H9 (cell line): ENCODE data around the gene ARMC5. TPM values are rescaled to one million over a fixed set of nuclear protein-coding genes. Genes with fewer than 3 reads are reported as not detected.
A peak's percentile ranks its signal among the peaks of the same experiment; 100 is the strongest.

Experiments used
- DNase-seq: peaks from one replicate; pipeline ENCODE4 v3.0.0-alpha.2; 2017
- H2AFZ ChIP-seq: one replicate; pipeline ENCODE4 v1.6.1; 2013; ENCODE audit warnings: mild to moderate bottlenecking, low read length, control low read depth, moderate library complexity
- H2AK5ac ChIP-seq: 2 replicates; pipeline ENCODE4 v1.6.1; 2013; ENCODE audit warnings: low read length, control low read depth, mixed read lengths; ENCODE audit not compliant: insufficient read length
- H2BK120ac ChIP-seq: one replicate; pipeline ENCODE4 v1.6.1; 2013; ENCODE audit warnings: low read depth, mild to moderate bottlenecking, low read length, control low read depth, inconsistent platforms; ENCODE audit not compliant: poor library complexity, severe bottlenecking
- H2BK12ac ChIP-seq: 2 replicates; pipeline ENCODE4 v1.6.1; 2013; ENCODE audit warnings: low read length, control low read depth, mixed read lengths, low read depth; ENCODE audit not compliant: insufficient read length
- H2BK15ac ChIP-seq: 2 replicates; pipeline ENCODE4 v1.6.1; 2013; ENCODE audit warnings: low read depth, low read length, control low read depth
- H2BK20ac ChIP-seq: one replicate; pipeline ENCODE4 v1.6.1; 2013; ENCODE audit warnings: low read depth, mild to moderate bottlenecking, low read length, control low read depth, inconsistent platforms; ENCODE audit not compliant: poor library complexity, severe bottlenecking
- H2BK5ac ChIP-seq: 2 replicates; pipeline ENCODE4 v1.6.1; 2013; ENCODE audit warnings: low read length, control low read depth, mixed read lengths; ENCODE audit not compliant: insufficient read length
- H3K14ac ChIP-seq: 2 replicates; pipeline ENCODE4 v1.6.1; 2013; ENCODE audit warnings: low read length, control low read depth; ENCODE audit not compliant: insufficient read depth
- H3K18ac ChIP-seq: 2 replicates; pipeline ENCODE4 v1.6.1; 2013; ENCODE audit warnings: low read depth, mild to moderate bottlenecking, mixed read lengths, low read length, control low read depth; ENCODE audit not compliant: insufficient read length
- H3K23ac ChIP-seq: 2 replicates; pipeline ENCODE4 v1.6.1; 2013; ENCODE audit warnings: low read length, control low read depth, mixed read lengths, low read depth; ENCODE audit not compliant: insufficient read length
- H3K23me2 ChIP-seq: 2 replicates; pipeline ENCODE4 v1.6.1; 2013; ENCODE audit warnings: low read depth, mild to moderate bottlenecking, mixed read lengths, low read length, control low read depth; ENCODE audit not compliant: insufficient read length, poor library complexity, severe bottlenecking
- H3K27ac ChIP-seq: 2 replicates; pipeline ENCODE4 v1.5.1; 2013; ENCODE audit warnings: low read length, control low read depth, mixed read lengths, low read depth; ENCODE audit not compliant: insufficient read length
- H3K27me3 ChIP-seq: 2 replicates; pipeline ENCODE4 v1.6.1; 2013; ENCODE audit warnings: low read length, control low read depth, inconsistent platforms; ENCODE audit not compliant: insufficient read depth
- H3K4ac ChIP-seq: 2 replicates; pipeline ENCODE4 v1.6.1; 2013; ENCODE audit warnings: low read depth, mild to moderate bottlenecking, control low read depth, inconsistent platforms, low read length, moderate library complexity
- H3K4me1 ChIP-seq: 2 replicates; pipeline ENCODE4 v1.6.1; 2013; ENCODE audit warnings: low read length, control low read depth, inconsistent platforms; ENCODE audit not compliant: insufficient read depth
- H3K4me2 ChIP-seq: 2 replicates; pipeline ENCODE4 v1.6.1; 2013; ENCODE audit warnings: low read length, control low read depth, mixed read lengths; ENCODE audit not compliant: insufficient read length, insufficient read depth
- H3K56ac ChIP-seq: 2 replicates; pipeline ENCODE4 v1.6.1; 2013; ENCODE audit warnings: low read depth, mild to moderate bottlenecking, mixed read lengths, low read length, control low read depth; ENCODE audit not compliant: insufficient read length
- H3K79me1 ChIP-seq: 2 replicates; pipeline ENCODE4 v1.6.1; 2013; ENCODE audit warnings: low read depth, mild to moderate bottlenecking, moderate library complexity, low read length, control low read depth, inconsistent platforms; ENCODE audit not compliant: insufficient read depth, poor library complexity, severe bottlenecking
- H3K79me2 ChIP-seq: 2 replicates; pipeline ENCODE4 v1.6.1; 2013; ENCODE audit warnings: low read length, control low read depth, inconsistent platforms; ENCODE audit not compliant: insufficient read depth
- H3K9ac ChIP-seq: 2 replicates; pipeline ENCODE4 v1.6.1; 2013; ENCODE audit warnings: low read length, control low read depth, mixed read lengths; ENCODE audit not compliant: insufficient read length; ENCODE audit errors: extremely low read depth
- H3K9me3 ChIP-seq: one replicate; pipeline ENCODE4 v1.6.1; 2013; ENCODE audit warnings: low read depth, low read length, inconsistent platforms; ENCODE audit not compliant: control insufficient read depth
- H3T11ph ChIP-seq: one replicate; pipeline ENCODE4 v1.6.1; 2013; ENCODE audit warnings: mild to moderate bottlenecking, low read length, control low read depth, inconsistent platforms
- H4K20me1 ChIP-seq: one replicate; pipeline ENCODE4 v1.6.1; 2013; ENCODE audit not compliant: control insufficient read depth, insufficient read length, insufficient read depth
- H4K5ac ChIP-seq: 2 replicates; pipeline ENCODE4 v1.6.1; 2013; ENCODE audit warnings: low read depth, mild to moderate bottlenecking, mixed read lengths, low read length, control low read depth; ENCODE audit not compliant: insufficient read length
- H4K8ac ChIP-seq: replicated peaks from 2 replicates; pipeline ENCODE4 v1.6.1; 2013; ENCODE audit warnings: low read length, control low read depth, mixed read lengths, low read depth; ENCODE audit not compliant: insufficient read length
- H4K91ac ChIP-seq: 2 replicates; pipeline ENCODE4 v1.6.1; 2013; ENCODE audit warnings: low read depth, mild to moderate bottlenecking, moderate library complexity, mixed read lengths, low read length, control low read depth; ENCODE audit not compliant: insufficient read length
- H3K27ac Mint-ChIP-seq, 3 experiments: 2 replicates in 2 of 3; 3 replicates in 1 of 3; pipeline ENCODE4 v1.8.0; 2020 to 2021; ENCODE audit warnings: mixed read lengths in 3 of 3, mild to moderate bottlenecking in 1 of 3, moderate library complexity in 1 of 3
- H3K27me3 Mint-ChIP-seq: 2 replicates; pipeline ENCODE4 v1.8.0; 2021; ENCODE audit warnings: low read depth, mild to moderate bottlenecking, moderate library complexity, mixed read lengths
- H3K36me3 Mint-ChIP-seq, 3 experiments: 2 replicates in 2 of 3; 3 replicates in 1 of 3; pipeline ENCODE4 v1.8.0; 2020 to 2021; ENCODE audit warnings: low read depth in 3 of 3, mixed read lengths in 3 of 3; ENCODE audit not compliant: insufficient read depth in 1 of 3
- H3K4me1 Mint-ChIP-seq, 2 experiments: 2 replicates each; pipeline ENCODE4 v1.8.0; 2020; ENCODE audit warnings: mixed read lengths in 2 of 2
- H3K4me3 Mint-ChIP-seq, 2 experiments: 2 replicates in 1 of 2; 3 replicates in 1 of 2; pipeline ENCODE4 v1.8.0; 2020 to 2021; ENCODE audit warnings: mild to moderate bottlenecking in 2 of 2, mixed read lengths in 2 of 2, moderate library complexity in 1 of 2
- H3K9me3 Mint-ChIP-seq, 2 experiments: 2 replicates in 1 of 2; 3 replicates in 1 of 2; pipeline ENCODE4 v1.8.0; 2020; ENCODE audit warnings: mild to moderate bottlenecking in 2 of 2, mixed read lengths in 2 of 2, moderate library complexity in 1 of 2
- CTCF ChIP-seq: fragments of 200-600 bp; sonication (generic); conservative IDR thresholded peaks from 3 replicates; pipeline ENCODE4 v1.8.0; 2021; ENCODE audit warnings: antibody characterized with exemption, mild to moderate bottlenecking
- WGBS: extraction: QIAGEN DNeasy Blood & Tissue Kit; methylation state at CpG from one replicate; pipeline ENCODE4 v1.1.7; 2013; ENCODE audit warnings: missing lambda C conversion rate, low lambda C conversion rate, mixed read lengths; ENCODE audit not compliant: insufficient read length; ENCODE audit errors: extremely low coverage; 5-methylcytosine and 5-hydroxymethylcytosine counted together
- total RNA-seq: library from RNA; stranded (reverse); gene quantifications from 2 replicates; pipeline ENCODE4 v1.2.1, GENCODE V29; 2021

ARMC5 gene
- total RNA-seq, 1 experiment from 2014 or later, result 18.7 TPM

- H3K4me1 ChIP-seq, result peaks cover 9% of the 10 kb centered on the region; the same call in 1 of the 2 replicates
- peaks cover 29 to 38% of the 10 kb centered on the region in 2 experiments for H3K4me1 Mint-ChIP-seq
- peak; percentile 71 for TF ChIP-seq CTCF
- no peak overlapping the region for H3K4me2 ChIP-seq
- H3K4me3 Mint-ChIP-seq, result peak overlapping the region in 1 of 2 experiments; percentile 5; a peak in 1 of 5 replicates
- H4K8ac ChIP-seq, result no peak overlapping the region
- H3K56ac ChIP-seq, result no peak overlapping the region
- peaks cover 3% of the 10 kb centered on the region for H3K27me3 Mint-ChIP-seq
- no peaks in the 10 kb centered on the region; the same call in 1 of the 2 replicates for H3K79me2 ChIP-seq
- no peak overlapping the region for H3T11ph ChIP-seq
- H3K14ac ChIP-seq, result no peak overlapping the region
- H3K18ac ChIP-seq, result no peak overlapping the region
- H3K27ac Mint-ChIP-seq, result peak overlapping the region in 1 of 3 experiments; percentile 5; a peak in 2 of 7 replicates
- DNase-seq, result peak; percentile 74
- H3K27me3 ChIP-seq, result no peaks in the 10 kb centered on the region
- H4K5ac ChIP-seq, result no peak overlapping the region
- peaks cover 3% of the 10 kb centered on the region for H3K79me1 ChIP-seq
- no peak overlapping the region for H2AFZ ChIP-seq
- no peak overlapping the region for H4K91ac ChIP-seq
- H2BK20ac ChIP-seq, result no peak overlapping the region
- H3K9me3 ChIP-seq, result no peaks in the 10 kb centered on the region
- no peak overlapping the region for H3K9ac ChIP-seq
- no peak overlapping the region for H2BK15ac ChIP-seq
- no peak overlapping the region for H2BK120ac ChIP-seq
- H3K27ac ChIP-seq, result no peak overlapping the region
- H3K9me3 Mint-ChIP-seq, result no peaks in the 10 kb centered on the region
- no peaks in the 10 kb centered on the region for H3K23me2 ChIP-seq
- no peak overlapping the region for H2BK12ac ChIP-seq
- H4K20me1 ChIP-seq, result no peaks in the 10 kb centered on the region
- H2BK5ac ChIP-seq, result no peak overlapping the region
- no peak overlapping the region for H3K23ac ChIP-seq
- H3K4ac ChIP-seq, result no peak overlapping the region
- no peak overlapping the region for H2AK5ac ChIP-seq
- peaks cover 0 to 5% (median 0%) of the 10 kb centered on the region in 3 experiments; a peak in 4 of 7 replicates for H3K36me3 Mint-ChIP-seq
- WGBS, result no CpG with 5 or more reads among the region's 11 CpGs
These were observed 7.5 kb upstream of the ARMC5 start for GRCh38 chr16:31451681-31452351.
